NOMO-1 treated with dmso at 0.1 percent for 144 hours (cell line): Measurements from ENCODE around the gene LIMK2.
"Not testable (repeated sequence)": the region's sequence is repeated elsewhere in the genome, so short reads cannot be mapped to it uniquely, and the experiment has no call there.

Experiments
- DNase-seq: peaks from one replicate; lab custom pipeline; 2025; ENCODE audit not compliant: unreplicated experiment; lab: John Stamatoyannopoulos, UW

Gene LIMK2

GRCh38 chr22:31210556-31211421 lies 1.3 kb upstream of the LIMK2 start:
- no peak for DNase-seq

GRCh38 chr22:31211482-31211861 lies 626 bp upstream of the LIMK2 start:
- no peak for DNase-seq

- DNase-seq, result no peak
Observed at GRCh38 chr22:31212783-31213629, 908 bp downstream of the LIMK2 start.

- no peak for DNase-seq
Observed at GRCh38 chr22:31215018-31215535, 3.0 kb downstream of the LIMK2 start.

GRCh38 chr22:31218565-31219262 lies 6.6 kb downstream of the LIMK2 start:
- no peak for DNase-seq

GRCh38 chr22:31221084-31221483 lies 9.0 kb downstream of the LIMK2 start:
- DNase-seq, result no peak

GRCh38 chr22:31222736-31223135 lies 10.6 kb downstream of the LIMK2 start:
- DNase-seq, result no peak

GRCh38 chr22:31223786-31224191 lies 11.7 kb downstream of the LIMK2 start:
- no peak for DNase-seq

GRCh38 chr22:31224691-31225090 lies 12.6 kb downstream of the LIMK2 start:
- not testable (repeated sequence) for DNase-seq

- no peak for DNase-seq
Observed at GRCh38 chr22:31227186-31227585, 15.1 kb downstream of the LIMK2 start.

GRCh38 chr22:31229402-31230079 lies 17.4 kb downstream of the LIMK2 start:
- peak; percentile 17 for DNase-seq

GRCh38 chr22:31230155-31230870 lies 18.2 kb downstream of the LIMK2 start:
- peak; percentile 79 for DNase-seq

- no peak for DNase-seq
Observed at GRCh38 chr22:31230871-31231621, 18.9 kb downstream of the LIMK2 start.

- no peak for DNase-seq
Observed at GRCh38 chr22:31233001-31233400, 20.9 kb downstream of the LIMK2 start.

GRCh38 chr22:31235081-31235480 lies 23.0 kb downstream of the LIMK2 start:
- DNase-seq, result no peak

GRCh38 chr22:31236044-31236443 lies 23.9 kb downstream of the LIMK2 start:
- not testable (repeated sequence) for DNase-seq

GRCh38 chr22:31238057-31238456 lies 26.0 kb downstream of the LIMK2 start:
- DNase-seq, result no peak

- DNase-seq, result no peak
Observed at GRCh38 chr22:31239771-31240370, 27.8 kb downstream of the LIMK2 start.

- no peak for DNase-seq
Observed at GRCh38 chr22:31241200-31241599, 29.1 kb downstream of the LIMK2 start.
